GM23248 (cell line): ENCODE results near the gene DLD.

Experiments used
- EZH2 ChIP-seq: fragments of 200-600 bp; sonication (generic); IDR thresholded peaks from 2 replicates; pipeline ENCODE4 v1.6.1; 2018; ENCODE audit warnings: antibody characterized with exemption, mild to moderate bottlenecking; ENCODE audit not compliant: insufficient read depth, poor library complexity, severe bottlenecking
- EZH2phosphoT487 ChIP-seq: fragments of 200-600 bp; sonication (generic); IDR thresholded peaks from 2 replicates; pipeline ENCODE4 v1.6.1; 2018; ENCODE audit warnings: antibody characterized with exemption, moderate library complexity, mild to moderate bottlenecking, low read depth; ENCODE audit not compliant: insufficient read depth

DNA sequence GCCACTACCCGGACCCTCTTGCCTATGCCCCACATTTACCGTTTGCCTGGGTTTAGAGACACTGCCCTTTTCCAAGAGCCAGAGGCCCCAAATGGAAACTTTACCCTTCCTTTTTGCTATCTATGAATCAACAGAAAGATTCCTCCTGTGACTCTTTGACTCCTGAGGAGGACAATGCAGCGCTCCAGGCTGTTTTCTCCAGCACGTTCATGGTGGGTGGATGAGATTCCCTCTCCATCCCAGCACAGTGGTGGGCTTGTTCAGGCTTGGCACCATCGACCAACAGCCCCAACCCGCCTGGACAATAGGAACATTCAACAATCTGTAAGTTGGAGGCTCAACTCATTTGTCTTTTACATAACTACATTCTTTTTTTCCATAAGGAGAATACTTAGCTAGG, 55.9 kb downstream of the DLD start:
- TF ChIP-seq EZH2 (no peak), EZH2phosphoT487 (no peak)
